Kidney epithelial cell (primary cell): ENCODE measurements around the gene KIF18A. TPM values are rescaled to one million over a fixed set of nuclear protein-coding genes. Genes with fewer than 3 reads are reported as not detected.
"Not testable (repeated sequence)": the region's sequence is repeated elsewhere in the genome, so short reads cannot be mapped to it uniquely, and the experiment has no call there.

Experiments used
- DNase-seq: peaks from one replicate; pipeline ENCODE4 v3.0.0-alpha.2; 2010; ENCODE audit warnings: low read depth
- H3K27me3 ChIP-seq: 2 replicates; pipeline ENCODE4 v1.6.0; 2011; ENCODE audit warnings: low read length; ENCODE audit not compliant: control insufficient read depth, insufficient read depth
- H3K36me3 ChIP-seq: 2 replicates; pipeline ENCODE4 v1.5.1; 2011; ENCODE audit warnings: low read length; ENCODE audit not compliant: control insufficient read depth, insufficient read depth
- H3K4me3 ChIP-seq: 2 replicates; pipeline ENCODE4 v1.5.1; 2011; ENCODE audit warnings: low read depth, mild to moderate bottlenecking, control low read depth, low read length
- total RNA-seq: library from RNA; depleted of rRNA; stranded (reverse); fragments of >200 nt; gene quantifications from 2 replicates; pipeline ENCODE4 v1.2.3, GENCODE V29; 2015
- TF ChIP-seq, protein P1 (sequence below): IDR thresholded peaks from 2 replicates; pipeline ENCODE4 v1.5.1; 2011; ENCODE audit warnings: mild to moderate bottlenecking, moderate library complexity, low read length, control low read depth, inconsistent platforms; ENCODE audit not compliant: insufficient read depth, poor library complexity, severe bottlenecking

KIF18A gene
- total RNA-seq, 1 donor from 2014 or later = 2.1 TPM

DNA sequence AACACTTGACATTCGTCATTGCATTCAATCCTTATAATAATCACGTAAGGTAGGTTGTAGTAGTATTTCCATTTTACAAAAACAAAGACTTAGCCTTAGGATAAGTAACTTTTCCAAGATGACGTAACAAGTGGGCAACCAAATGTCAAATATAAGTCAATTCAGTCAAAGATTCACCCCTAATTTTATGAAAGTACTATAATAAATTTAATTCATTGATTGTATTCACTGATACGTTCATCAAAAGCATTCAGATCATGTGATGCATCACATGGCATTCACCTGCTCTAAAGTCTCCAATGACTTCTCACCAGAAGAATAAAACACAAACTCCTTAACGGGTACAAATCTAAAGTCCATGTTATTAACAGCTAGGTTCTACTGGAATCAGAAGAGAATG is 2.1 kb downstream of the KIF18A start:
- H3K4me3 ChIP-seq = no peak overlapping the region
- H3K27me3 ChIP-seq = no peaks in the 10 kb centered on the region
- TF ChIP-seq, protein P1, sequence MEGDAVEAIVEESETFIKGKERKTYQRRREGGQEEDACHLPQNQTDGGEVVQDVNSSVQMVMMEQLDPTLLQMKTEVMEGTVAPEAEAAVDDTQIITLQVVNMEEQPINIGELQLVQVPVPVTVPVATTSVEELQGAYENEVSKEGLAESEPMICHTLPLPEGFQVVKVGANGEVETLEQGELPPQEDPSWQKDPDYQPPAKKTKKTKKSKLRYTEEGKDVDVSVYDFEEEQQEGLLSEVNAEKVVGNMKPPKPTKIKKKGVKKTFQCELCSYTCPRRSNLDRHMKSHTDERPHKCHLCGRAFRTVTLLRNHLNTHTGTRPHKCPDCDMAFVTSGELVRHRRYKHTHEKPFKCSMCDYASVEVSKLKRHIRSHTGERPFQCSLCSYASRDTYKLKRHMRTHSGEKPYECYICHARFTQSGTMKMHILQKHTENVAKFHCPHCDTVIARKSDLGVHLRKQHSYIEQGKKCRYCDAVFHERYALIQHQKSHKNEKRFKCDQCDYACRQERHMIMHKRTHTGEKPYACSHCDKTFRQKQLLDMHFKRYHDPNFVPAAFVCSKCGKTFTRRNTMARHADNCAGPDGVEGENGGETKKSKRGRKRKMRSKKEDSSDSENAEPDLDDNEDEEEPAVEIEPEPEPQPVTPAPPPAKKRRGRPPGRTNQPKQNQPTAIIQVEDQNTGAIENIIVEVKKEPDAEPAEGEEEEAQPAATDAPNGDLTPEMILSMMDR = no peak
- H3K36me3 ChIP-seq = no peaks in the 10 kb centered on the region
- DNase-seq = no peak

- TF ChIP-seq, protein P1 = no peak
- Histone ChIP-seq H3K27me3 (no peaks in the 10 kb centered on the region), H3K4me3 (no peak overlapping the region), H3K36me3 (no peaks in the 10 kb centered on the region)
- DNase-seq = no peak
Observed at GRCh38 chr11:28104984-28105383, 3.0 kb downstream of the KIF18A start.

- DNase-seq = no peak
- TF ChIP-seq, protein P1 = no peak
- no peaks in the 10 kb centered on the region for H3K36me3 ChIP-seq
- H3K4me3 ChIP-seq = no peak overlapping the region
- no peaks in the 10 kb centered on the region for H3K27me3 ChIP-seq
Observed at GRCh38 chr11:28104425-28104824, 3.5 kb downstream of the KIF18A start.

DNA sequence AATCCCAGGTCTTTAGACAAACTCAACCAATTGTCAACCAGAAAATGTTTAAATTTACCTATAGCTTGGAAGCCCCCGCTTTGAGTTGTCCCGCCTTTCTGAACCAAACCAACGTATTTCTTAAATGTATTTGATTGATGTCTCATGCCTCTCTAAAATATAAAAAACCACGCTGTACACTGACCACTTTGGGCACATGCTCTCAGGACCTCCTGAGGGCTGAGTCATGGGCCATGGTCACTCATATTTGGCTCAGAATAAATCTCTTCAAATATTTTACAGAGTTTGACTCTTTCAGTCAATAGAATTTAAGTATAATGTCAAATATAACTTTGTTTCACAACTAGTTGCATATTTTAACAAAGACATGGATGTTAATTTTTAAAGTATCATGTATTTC is 5.7 kb downstream of the KIF18A start:
- H3K4me3 ChIP-seq, DNase-seq, H3K27me3 ChIP-seq, H3K36me3 ChIP-seq: not testable (repeated sequence)

DNA sequence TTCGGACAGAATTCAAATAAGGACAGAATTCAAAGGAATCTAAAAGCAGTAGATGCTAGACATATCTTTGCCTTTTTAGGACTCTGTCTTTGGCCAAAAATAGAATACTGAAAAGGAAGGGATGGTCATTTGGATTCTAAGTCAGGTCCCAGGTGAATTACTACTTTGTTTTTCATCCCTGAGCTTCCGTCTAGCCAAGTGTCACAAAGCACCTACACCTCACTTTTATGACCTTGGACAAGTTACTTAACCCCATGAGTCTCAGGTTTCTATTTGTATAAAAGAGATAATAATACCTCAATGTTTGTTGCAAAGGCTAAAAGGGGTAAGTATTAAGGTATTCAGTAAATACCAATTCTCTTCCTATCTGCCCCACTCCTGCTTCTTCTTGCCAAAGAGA is 7.3 kb downstream of the KIF18A start:
- no peak overlapping the region for H3K4me3 ChIP-seq
- TF ChIP-seq, protein P1 = no peak
- H3K36me3 ChIP-seq = no peaks in the 10 kb centered on the region
- no peak for DNase-seq
- H3K27me3 ChIP-seq = no peaks in the 10 kb centered on the region

DNA sequence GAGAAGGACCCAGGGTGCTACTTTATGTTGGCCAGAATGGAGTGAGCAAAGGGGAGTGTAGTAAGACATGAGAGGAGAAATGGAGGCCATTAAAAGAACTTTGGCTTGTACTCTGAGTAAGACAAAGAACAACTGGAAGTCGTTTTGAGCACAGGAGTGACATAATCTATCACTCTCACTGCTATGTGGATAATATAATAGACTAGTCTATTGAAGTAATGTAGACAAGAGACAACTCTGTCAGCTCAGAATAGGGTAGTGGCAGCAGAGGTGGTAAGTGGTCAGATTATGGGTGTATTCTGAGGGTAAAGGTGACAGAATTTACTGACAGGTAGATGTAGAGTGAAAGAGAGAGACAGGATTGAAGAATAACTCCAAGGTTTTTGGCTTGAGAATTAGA is 8.2 kb downstream of the KIF18A start:
- TF ChIP-seq, protein P1 = no peak
- no peaks in the 10 kb centered on the region for H3K36me3 ChIP-seq

More for the DNA sequence above, 8.2 kb downstream of the KIF18A start:
- Histone ChIP-seq H3K27me3 (no peaks in the 10 kb centered on the region), H3K4me3 (no peak overlapping the region)
- DNase-seq = no peak
